ENCODE data around the gene SUPT3H.

SUPT3H gene

DNA sequence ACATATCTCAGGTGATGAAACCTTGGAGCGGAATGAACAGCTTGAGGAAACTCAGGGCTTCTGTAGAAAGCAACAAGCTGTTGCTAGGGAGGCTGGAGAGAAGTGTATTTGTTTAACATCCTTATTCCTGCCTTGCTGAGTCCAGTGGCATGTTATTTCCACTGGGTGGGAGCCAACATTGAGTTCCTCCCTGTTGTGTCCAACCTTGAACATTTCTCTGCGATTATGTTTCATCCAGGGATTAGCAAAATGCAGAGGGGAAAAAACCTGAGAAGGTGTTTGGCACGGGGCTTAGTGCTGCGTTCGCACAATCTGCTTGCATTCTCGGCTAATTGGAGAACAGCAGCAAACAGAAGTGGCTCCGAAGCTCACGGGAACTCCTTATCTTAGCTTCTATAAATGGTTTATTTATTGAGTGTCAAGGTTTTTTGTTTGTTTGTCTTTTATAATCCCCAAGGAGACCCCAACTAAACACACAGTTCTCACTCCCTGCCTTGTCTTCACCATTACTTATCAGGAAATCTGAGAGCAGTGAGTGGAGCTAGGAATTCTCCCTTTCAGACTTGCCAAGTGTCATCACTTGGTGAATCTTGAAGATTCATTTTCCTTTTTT lies 577.5 kb downstream of the SUPT3H start:
- no peak for DNase-seq (ENCODE audit: low read depth, low spot score)

DNA sequence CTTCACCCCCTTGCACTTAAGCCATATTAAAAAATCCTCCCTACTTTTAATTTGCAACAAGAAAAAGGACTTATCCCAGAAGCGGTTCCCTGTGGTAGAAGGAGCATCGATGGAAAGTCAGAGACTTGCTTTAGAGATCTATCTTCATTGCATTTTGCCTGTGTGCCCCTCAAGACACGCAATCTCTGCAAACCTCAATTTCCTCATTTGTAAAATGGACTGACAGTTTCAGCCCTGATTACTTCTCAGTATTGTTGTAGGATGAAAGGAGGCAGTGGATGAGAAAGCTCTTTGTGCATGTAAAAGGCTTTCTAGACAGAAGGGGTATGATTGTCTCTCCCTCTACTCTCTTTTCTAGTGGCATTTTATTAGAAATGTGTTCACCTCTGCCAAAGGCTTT lies 580.0 kb downstream of the SUPT3H start:
- DNase-seq (ENCODE audit: low read depth, low spot score): no peak

DNA sequence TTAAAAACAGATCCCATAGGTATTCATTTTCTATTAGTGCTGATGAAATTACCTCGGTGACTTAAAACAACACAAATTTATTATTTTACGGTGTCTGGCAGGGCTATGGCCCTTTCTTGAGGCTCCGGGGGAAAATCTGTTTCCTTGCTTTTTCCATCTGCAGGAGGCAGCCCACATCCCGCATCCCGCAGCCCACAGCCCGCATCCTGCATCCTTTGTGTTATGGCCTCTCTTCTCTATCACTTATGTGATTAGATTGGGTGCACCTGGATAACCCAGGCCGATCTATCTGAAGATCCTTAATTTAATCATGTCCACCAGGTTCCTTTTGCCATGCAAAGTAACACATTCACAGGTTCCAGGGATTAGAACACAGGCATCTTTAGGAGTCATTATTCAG lies 582.4 kb downstream of the SUPT3H start:
- no peak for DNase-seq (ENCODE audit: low read depth, low spot score)

DNA sequence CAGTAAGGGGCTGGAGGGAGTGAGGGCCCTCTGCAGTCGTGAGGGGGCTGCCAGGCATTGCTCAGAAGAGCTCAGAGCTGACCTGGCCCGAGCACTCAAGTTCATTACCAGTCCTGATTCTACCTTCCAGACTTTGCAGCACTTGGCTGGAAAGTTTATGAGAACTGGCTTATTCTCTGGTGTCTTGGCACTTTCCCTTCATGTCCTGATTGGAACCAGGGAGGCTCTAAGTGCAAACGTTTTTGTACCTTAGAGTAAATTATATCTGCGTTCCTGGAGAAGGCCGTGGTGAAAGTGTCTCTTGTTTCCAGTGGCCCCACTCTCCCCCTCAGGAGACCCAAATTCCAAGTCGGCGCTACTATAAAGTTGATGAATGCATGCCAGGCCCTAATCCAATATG lies 587.9 kb downstream of the SUPT3H start:
- no peak for DNase-seq (ENCODE audit: low read depth, low spot score)

DNA sequence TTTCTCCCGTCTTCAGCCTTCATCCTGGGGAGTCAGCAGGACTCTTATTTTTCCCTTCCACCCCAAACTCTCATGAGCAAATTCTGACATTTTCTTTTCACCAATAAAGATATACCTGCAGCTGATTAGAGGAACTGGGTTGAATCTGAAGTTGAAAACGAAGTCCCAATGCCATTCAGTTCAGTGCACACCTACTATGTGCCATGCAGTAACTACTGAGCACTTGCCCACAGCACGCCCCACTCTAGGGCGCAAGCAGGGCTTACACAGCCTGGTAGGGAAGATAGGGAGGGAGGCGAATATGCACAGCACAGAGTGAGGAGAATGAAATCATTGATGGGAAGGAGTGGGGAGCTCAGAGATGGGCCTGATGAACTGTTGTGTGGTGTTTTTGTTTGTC lies 588.7 kb downstream of the SUPT3H start:
- no peak for DNase-seq (ENCODE audit: low read depth, low spot score)

DNA sequence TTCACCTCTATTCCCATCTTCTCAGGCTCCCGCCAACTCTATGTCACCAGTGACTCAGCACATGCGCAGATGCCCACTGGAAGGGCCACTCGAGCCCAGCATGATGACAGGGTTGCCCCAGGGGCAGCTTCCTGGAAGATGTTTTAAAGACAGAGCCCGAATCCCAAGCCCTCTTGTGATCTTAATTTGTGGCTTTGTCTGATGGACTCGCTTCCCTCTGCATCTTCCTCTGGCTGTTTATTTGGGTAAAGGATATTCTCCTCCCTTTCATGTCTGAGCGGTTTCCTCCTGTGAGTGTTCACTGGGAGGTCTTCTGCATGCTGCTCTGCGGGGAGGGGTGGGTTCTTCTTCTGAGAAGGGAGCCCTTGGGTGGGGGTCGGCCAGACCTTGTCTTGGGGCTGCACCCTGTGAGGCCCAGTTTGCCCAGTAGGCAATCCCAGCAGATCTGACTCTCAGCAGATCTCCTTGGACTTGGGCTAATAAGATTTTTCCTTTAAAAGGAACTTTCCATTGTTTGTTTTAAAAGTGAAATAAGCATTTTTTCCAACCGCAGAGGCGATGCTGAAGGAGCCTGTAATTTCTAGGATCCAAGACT lies 589.2 kb downstream of the SUPT3H start:
- no peak for DNase-seq (ENCODE audit: low read depth, low spot score)

DNA sequence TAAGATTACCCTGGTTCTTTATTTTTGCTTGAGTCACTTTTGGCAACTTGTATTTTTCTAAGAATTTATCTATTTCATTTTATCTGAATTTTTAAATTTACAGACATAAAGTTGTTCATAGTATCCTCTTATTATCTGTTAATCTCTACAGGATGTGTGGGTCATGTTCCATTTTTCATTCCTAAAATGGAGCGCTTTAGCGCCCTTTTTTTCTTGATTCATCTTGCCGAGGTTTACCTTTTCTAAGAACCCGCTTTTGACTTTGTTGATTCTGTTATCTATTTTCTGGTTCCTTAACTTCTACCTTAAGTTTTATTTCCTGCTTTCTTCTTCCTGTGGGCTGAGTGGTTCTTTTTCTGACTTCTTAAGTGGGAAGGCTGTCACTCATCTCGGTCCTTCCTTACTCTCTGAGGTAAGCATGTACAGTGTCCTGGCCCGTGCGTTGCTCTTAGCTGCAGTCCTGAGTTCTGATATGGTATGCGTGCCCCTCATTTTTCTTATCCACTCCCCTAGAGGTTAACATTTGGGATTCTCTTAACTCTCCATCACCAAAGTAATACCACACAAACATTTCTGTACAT lies 590.4 kb downstream of the SUPT3H start:
- no peak for DNase-seq (ENCODE audit: low read depth, low spot score)

DNA sequence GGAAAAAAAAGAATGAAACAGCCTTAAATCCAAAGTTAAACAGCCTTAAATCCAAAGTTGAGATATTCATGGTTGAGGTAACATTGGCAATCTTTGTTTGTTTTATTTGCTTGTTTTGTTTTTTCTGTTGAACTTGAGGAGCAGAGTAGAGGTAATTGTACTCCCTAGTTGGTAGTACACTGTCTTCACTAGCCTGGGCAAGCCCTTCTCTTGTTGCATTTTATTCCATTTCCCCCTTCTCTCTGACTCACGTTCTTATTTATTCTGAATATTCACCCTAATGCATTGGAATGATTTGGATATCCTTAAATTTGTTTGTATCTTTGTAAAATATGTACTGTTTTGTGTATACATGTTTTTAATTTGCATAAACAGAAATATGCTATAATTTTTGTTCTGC lies 592.6 kb downstream of the SUPT3H start:
- DNase-seq (ENCODE audit: low read depth, low spot score): no peak

DNA sequence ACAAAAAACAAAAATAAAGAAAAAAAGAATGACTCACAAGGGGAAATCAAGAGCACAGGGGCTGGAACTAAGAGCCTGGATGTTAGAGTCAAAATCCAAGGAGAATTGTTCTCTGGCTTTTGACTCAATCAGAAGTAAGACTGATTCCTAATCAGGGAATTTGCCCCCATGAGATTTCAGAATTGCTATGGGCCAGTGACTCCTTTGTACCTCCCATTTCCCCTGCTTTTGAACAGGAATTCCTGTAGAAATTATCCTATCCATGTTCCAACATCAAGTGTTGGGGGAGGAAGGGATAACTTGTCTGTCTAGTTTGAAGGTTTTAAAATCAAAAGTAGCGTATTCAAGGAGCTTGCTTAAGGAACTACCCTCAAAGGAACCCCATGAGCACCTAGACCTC lies 593.5 kb downstream of the SUPT3H start:
- no peak for DNase-seq (ENCODE audit: low read depth, low spot score)

DNA sequence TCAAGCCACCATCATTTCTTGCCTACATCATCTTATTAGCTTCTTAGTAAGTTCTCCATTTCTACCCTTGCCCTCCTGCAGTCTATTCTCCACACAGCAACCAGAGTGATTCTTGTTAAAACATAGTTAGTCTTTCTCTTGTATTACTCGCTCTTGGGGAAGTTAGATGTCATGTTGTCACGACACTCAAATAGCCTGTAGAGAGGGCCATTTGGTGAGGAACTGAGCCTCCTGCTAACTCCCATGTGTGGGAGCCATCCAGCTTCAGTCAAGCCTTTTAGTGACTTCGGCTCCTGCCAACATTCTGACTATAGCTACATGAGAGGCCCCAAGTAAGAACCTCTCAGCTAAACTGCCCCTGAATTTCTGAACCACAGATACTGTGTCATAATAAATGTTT lies 594.8 kb downstream of the SUPT3H start:
- DNase-seq (ENCODE audit: low read depth, low spot score): no peak

DNA sequence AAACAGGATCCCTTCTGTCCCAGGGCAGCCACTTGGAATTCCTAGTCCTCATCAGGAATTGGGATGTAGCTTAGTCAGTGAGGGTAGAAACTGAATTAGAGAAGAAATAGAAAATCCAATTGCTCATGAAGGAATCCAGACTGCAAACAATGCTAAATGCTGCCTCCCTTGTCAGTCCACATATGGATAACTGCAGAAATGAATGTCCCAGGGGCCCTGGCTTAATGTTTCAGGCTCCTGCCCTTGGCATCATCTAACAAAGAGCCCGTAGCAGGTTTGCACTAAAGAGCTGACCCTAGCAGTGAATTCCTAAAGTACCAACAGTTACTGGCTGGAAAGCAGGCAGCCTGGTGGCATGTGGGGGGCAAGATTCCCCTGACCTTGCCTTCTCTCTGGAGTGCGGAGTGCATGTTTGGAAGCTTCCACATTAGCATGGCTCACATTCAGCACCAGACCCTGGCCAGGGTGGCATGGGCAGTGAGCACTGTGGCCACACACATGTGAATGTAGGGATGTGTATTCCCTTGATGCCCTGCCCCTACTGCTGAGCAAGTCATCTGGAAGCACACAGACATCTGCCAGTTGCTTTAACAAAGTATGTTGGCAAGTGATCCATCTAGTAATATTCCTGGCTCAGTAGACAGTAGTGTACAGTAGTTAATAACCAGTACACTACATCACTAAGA lies 595.7 kb downstream of the SUPT3H start:
- DNase-seq (ENCODE audit: low read depth, low spot score): no peak

DNA sequence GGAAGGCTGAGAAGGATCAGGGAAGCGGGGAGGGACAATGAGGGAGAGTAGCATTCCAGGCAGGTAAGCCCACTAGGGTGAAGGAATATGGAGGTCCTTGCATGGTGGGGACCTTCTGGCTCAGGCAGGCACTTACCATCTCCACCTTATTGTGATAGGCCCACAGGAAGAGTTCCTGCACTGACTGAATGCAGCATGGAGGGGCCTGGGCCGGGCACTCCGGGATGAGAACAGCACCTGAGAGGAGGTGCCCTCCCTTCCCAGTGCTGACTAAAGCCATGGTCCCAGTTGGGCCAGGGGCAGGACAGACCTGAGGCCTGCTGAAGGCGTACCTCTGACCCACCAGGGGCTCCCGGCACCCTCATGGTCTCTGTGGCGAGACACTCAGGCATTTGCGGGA lies 597.6 kb downstream of the SUPT3H start:
- no peak for DNase-seq (ENCODE audit: low read depth, low spot score)

DNA sequence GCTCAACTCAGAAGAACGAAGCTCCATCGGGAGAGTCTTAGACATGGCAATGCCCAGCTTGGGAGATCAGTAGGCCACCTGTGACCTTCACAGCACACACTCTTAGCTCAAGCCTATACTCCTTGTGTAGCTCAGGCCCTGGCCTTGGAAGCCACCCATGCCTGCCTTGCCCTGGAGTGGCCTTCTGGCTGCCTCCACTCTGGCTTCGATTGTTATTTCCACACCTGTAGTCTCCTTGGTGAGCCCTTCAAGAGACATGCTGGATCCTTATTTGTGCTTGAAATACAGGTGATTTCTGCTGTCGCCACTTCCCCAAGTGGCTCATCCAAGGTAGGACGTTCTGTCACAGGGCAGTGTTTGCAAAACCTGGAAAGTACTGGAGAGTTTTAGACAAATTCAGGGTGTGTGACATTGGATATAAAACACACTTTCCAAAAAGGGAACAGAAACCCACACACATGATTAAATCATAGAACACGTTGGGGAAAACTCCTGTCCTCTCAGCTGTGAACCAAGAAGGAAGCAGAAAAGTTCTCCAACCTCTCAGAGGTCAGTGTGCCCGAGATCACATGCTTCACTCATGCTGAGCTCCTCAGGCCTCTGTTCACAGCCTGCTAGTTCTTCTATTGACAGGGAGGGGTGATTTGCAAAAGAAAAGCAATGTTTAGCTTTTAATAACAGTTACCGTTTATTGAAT lies 598.5 kb downstream of the SUPT3H start:
- no peak for DNase-seq (ENCODE audit: low read depth, low spot score)

Measured in activated CD4-positive, CD25-positive, alpha-beta regulatory T cell treated with anti-CD3 and anti-CD28 coated beads, Interleukin-2, amount 50 U/mL, for 16 hours (primary cell).